HG02885 (cell line): ENCODE data around the gene RDH12.
"Not testable (repeated sequence)": the region's sequence is repeated elsewhere in the genome, so short reads cannot be mapped to it uniquely, and the experiment has no call there.

ENCODE experiments used
- ATAC-seq: cut with Tn5 transposase; IDR thresholded peaks from one replicate; pipeline ENCODE4 v1.9.1; 2021; ENCODE audit warnings: mild to moderate bottlenecking; ENCODE audit not compliant: unreplicated experiment, poor library complexity

RDH12 gene

GRCh38 chr14:67701492-67701891 lies at the start of gene RDH12:
RDH12 (plus strand) TSS chr14:67701886; CDS start chr14:67722643, 20,757 bp downstream.
- not testable (repeated sequence) for ATAC-seq

GRCh38 chr14:67652189-67652588 lies 49.5 kb upstream of the RDH12 start:
- no peak for ATAC-seq

GRCh38 chr14:67653651-67654280 lies 47.9 kb upstream of the RDH12 start:
- no peak for ATAC-seq

- ATAC-seq: no peak
These were observed 38.1 kb upstream of the RDH12 start for GRCh38 chr14:67663633-67664032.

GRCh38 chr14:67665868-67666267 lies 35.8 kb upstream of the RDH12 start:
- no peak for ATAC-seq

GRCh38 chr14:67666750-67667449 lies 34.8 kb upstream of the RDH12 start:
- peak; percentile 71 for ATAC-seq

GRCh38 chr14:67668559-67668958 lies 33.1 kb upstream of the RDH12 start:
- ATAC-seq: no peak

- ATAC-seq: no peak
These were observed 28.2 kb upstream of the RDH12 start for GRCh38 chr14:67673451-67673850.

GRCh38 chr14:67674139-67674479 lies 27.6 kb upstream of the RDH12 start:
- peak; percentile 66 for ATAC-seq

GRCh38 chr14:67674480-67675218 lies 27.0 kb upstream of the RDH12 start, which contains the start of gene VTI1B:
VTI1B (minus strand) TSS chr14:67674632; CDS start chr14:67674489, 143 bp downstream.
- peak; percentile 88 for ATAC-seq

GRCh38 chr14:67675219-67675582 lies 26.5 kb upstream of the RDH12 start:
- ATAC-seq: no peak

GRCh38 chr14:67679006-67679405 lies 22.7 kb upstream of the RDH12 start:
- ATAC-seq: no peak

GRCh38 chr14:67680121-67680602 lies 21.5 kb upstream of the RDH12 start:
- ATAC-seq: peak; percentile 99

- no peak for ATAC-seq
These were observed 20.7 kb upstream of the RDH12 start for GRCh38 chr14:67680941-67681340.

GRCh38 chr14:67683842-67684241 lies 17.8 kb upstream of the RDH12 start:
- no peak for ATAC-seq

- no peak for ATAC-seq
These were observed 11.7 kb upstream of the RDH12 start for GRCh38 chr14:67690011-67690410.

- peak; percentile 89 for ATAC-seq
These were observed 6.8 kb upstream of the RDH12 start for GRCh38 chr14:67694791-67695393.

- peak; percentile 89 for ATAC-seq
These were observed 6.2 kb upstream of the RDH12 start, which contains the start of gene RDH11 for GRCh38 chr14:67695394-67695949. RDH11 (minus strand) TSS chr14:67695764; CDS start chr14:67695703, 61 bp downstream.

GRCh38 chr14:67697006-67697405 lies 4.7 kb upstream of the RDH12 start:
- no peak for ATAC-seq

- no peak for ATAC-seq
These were observed 3.5 kb upstream of the RDH12 start for GRCh38 chr14:67698179-67698578.
